Measurements from ENCODE around the gene CCDC8. TPM values are rescaled to one million over a fixed set of nuclear protein-coding genes. Genes with fewer than 3 reads are reported as not detected.

Gene CCDC8
- total and polyA plus RNA-seq, 9 of the 15 experiments (the other 6 are each of a cell fraction or from before 2014, with no cell fraction given) = 0.68 to 30.8 (median 15.6) TPM

DNA sequence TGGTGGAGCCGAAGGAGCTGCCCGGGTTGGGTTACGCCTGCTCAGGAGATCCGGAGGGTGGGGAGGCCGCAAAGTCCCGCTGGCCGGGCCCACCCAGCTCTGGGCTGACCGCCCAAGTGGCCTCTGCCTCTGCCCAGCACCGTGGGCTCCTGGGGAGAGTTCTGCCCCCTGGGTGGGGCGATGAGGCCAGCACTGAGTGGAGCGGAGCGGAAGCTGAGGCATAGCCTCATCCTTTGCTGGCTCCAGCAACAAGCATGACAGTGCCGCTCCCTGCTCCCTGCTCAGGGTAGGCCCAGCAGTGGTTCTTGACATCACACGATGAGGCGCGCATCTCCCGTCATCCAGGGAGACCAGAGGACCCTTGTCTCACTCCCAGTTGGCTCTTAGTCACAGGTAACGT, 22.5 kb downstream of the CCDC8 start:
- DNase-seq (ENCODE audit: extremely low read depth in 1 of 4, low spot score in 3 of 4) (no peak), FAIRE-seq (no peak), ATAC-seq (no peak)
- Histone ChIP-seq H4K20me1 (replicated peaks; ENCODE audit: control insufficient read depth, insufficient read depth, low read length) (no peaks in the 10 kb centered on the region; the same call in 1 of the 2 replicates), H3K79me2 (ENCODE audit: control insufficient read depth, insufficient read depth, low read length) (no peaks in the 10 kb centered on the region), H3K9me3 (replicated peaks; ENCODE audit: control insufficient read depth, insufficient read depth, low read depth, low read length) (no peaks in the 10 kb centered on the region), H3K9ac (ENCODE audit: insufficient read depth in 1 of 2, low read depth in 2 of 2, low read length in 2 of 2) (no peak overlapping the region; a peak in 1 of 4 replicates), H3K9me1 (ENCODE audit: control insufficient read depth, insufficient read depth, low read length) (no peaks in the 10 kb centered on the region), H3K4me2 (ENCODE audit: insufficient read depth, low read length) (no peak overlapping the region), H3K4me1 (replicated peaks in 1 of 2; ENCODE audit: control insufficient read depth in 2 of 2, insufficient read depth in 2 of 2, low read length in 2 of 2) (peaks cover 0 to 26% of the 10 kb centered on the region in 2 experiments; a peak in 2 of 5 replicates), H3K4me3 (no peak overlapping the region), H3K27me3 (ENCODE audit: control insufficient read depth in 2 of 2, insufficient read depth in 2 of 2, low read length in 2 of 2) (no peaks in the 10 kb centered on the region), H2AFZ (ENCODE audit: low read depth, low read length) (no peak overlapping the region), H3K27ac (ENCODE audit: extremely low read depth, low read depth, low read length) (no peak overlapping the region), H3K36me3 (ENCODE audit: control insufficient read depth, insufficient read depth, low read length) (peaks cover 59% of the 10 kb centered on the region; the same call in 2 of the 3 replicates)
- in situ Hi-C loops (cut with MboI) = no loop called here
- ChIA-PET CTCF (ENCODE audit: low intra/inter-chr PET ratio) (interaction anchor here (0.9 kb wide), 1 partner anchor 97 kb away, joined by 3 read pairs; no protein-coding TSS in a partner anchor), POLR2A (interaction anchor here (0.7 kb wide), 1 partner anchor 21 kb away, joined by 4 read pairs; no protein-coding TSS in a partner anchor)
- intact Hi-C loops (cut with micrococcal nuclease) = no loop called here
- no TSS peak for BruUV-seq (replicated peaks)
- WGBS (ENCODE audit: insufficient coverage, low coverage, missing lambda C conversion rate) = 98% methylated on average over 18 of the region's 18 CpGs
- TF ChIP-seq, protein P1, sequence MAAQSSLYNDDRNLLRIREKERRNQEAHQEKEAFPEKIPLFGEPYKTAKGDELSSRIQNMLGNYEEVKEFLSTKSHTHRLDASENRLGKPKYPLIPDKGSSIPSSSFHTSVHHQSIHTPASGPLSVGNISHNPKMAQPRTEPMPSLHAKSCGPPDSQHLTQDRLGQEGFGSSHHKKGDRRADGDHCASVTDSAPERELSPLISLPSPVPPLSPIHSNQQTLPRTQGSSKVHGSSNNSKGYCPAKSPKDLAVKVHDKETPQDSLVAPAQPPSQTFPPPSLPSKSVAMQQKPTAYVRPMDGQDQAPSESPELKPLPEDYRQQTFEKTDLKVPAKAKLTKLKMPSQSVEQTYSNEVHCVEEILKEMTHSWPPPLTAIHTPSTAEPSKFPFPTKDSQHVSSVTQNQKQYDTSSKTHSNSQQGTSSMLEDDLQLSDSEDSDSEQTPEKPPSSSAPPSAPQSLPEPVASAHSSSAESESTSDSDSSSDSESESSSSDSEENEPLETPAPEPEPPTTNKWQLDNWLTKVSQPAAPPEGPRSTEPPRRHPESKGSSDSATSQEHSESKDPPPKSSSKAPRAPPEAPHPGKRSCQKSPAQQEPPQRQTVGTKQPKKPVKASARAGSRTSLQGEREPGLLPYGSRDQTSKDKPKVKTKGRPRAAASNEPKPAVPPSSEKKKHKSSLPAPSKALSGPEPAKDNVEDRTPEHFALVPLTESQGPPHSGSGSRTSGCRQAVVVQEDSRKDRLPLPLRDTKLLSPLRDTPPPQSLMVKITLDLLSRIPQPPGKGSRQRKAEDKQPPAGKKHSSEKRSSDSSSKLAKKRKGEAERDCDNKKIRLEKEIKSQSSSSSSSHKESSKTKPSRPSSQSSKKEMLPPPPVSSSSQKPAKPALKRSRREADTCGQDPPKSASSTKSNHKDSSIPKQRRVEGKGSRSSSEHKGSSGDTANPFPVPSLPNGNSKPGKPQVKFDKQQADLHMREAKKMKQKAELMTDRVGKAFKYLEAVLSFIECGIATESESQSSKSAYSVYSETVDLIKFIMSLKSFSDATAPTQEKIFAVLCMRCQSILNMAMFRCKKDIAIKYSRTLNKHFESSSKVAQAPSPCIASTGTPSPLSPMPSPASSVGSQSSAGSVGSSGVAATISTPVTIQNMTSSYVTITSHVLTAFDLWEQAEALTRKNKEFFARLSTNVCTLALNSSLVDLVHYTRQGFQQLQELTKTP (IDR thresholded peaks at IDR 0.05; ENCODE audit: low read depth in 1 of 2, partially characterized antibody in 2 of 2) = no peak
- TF ChIP-seq CBFB (CRISPR knock-in tag; IDR thresholded peaks at IDR 0.05) = no peak
- TF ChIP-seq, protein P2, sequence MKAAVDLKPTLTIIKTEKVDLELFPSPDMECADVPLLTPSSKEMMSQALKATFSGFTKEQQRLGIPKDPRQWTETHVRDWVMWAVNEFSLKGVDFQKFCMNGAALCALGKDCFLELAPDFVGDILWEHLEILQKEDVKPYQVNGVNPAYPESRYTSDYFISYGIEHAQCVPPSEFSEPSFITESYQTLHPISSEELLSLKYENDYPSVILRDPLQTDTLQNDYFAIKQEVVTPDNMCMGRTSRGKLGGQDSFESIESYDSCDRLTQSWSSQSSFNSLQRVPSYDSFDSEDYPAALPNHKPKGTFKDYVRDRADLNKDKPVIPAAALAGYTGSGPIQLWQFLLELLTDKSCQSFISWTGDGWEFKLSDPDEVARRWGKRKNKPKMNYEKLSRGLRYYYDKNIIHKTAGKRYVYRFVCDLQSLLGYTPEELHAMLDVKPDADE (conservative IDR thresholded peaks at IDR 0.05; ENCODE audit: control insufficient read depth, low read depth, low read length) = no peak
- TF ChIP-seq TEAD2 (tag; IDR thresholded peaks at IDR 0.05) = no peak
- TF ChIP-seq ZNF140 (CRISPR knock-in tag; IDR thresholded peaks at IDR 0.05) = no peak
- TF ChIP-seq, protein P3, sequence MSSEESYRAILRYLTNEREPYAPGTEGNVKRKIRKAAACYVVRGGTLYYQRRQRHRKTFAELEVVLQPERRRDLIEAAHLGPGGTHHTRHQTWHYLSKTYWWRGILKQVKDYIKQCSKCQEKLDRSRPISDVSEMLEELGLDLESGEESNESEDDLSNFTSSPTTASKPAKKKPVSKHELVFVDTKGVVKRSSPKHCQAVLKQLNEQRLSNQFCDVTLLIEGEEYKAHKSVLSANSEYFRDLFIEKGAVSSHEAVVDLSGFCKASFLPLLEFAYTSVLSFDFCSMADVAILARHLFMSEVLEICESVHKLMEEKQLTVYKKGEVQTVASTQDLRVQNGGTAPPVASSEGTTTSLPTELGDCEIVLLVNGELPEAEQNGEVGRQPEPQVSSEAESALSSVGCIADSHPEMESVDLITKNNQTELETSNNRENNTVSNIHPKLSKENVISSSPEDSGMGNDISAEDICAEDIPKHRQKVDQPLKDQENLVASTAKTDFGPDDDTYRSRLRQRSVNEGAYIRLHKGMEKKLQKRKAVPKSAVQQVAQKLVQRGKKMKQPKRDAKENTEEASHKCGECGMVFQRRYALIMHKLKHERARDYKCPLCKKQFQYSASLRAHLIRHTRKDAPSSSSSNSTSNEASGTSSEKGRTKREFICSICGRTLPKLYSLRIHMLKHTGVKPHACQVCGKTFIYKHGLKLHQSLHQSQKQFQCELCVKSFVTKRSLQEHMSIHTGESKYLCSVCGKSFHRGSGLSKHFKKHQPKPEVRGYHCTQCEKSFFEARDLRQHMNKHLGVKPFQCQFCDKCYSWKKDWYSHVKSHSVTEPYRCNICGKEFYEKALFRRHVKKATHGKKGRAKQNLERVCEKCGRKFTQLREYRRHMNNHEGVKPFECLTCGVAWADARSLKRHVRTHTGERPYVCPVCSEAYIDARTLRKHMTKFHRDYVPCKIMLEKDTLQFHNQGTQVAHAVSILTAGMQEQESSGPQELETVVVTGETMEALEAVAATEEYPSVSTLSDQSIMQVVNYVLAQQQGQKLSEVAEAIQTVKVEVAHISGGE (CRISPR knock-in tag; IDR thresholded peaks at IDR 0.05) = no peak
- TF ChIP-seq, protein P4, sequence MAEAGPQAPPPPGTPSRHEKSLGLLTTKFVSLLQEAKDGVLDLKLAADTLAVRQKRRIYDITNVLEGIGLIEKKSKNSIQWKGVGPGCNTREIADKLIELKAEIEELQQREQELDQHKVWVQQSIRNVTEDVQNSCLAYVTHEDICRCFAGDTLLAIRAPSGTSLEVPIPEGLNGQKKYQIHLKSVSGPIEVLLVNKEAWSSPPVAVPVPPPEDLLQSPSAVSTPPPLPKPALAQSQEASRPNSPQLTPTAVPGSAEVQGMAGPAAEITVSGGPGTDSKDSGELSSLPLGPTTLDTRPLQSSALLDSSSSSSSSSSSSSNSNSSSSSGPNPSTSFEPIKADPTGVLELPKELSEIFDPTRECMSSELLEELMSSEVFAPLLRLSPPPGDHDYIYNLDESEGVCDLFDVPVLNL (CRISPR knock-in tag; IDR thresholded peaks at IDR 0.05; ENCODE audit: low read depth) = no peak
- TF ChIP-seq EGR1 (conservative IDR thresholded peaks at IDR 0.05) = no peak
